IMR-90 (cell line): Measurements from ENCODE around the gene CDKN2A. TPM values are rescaled to one million over a fixed set of nuclear protein-coding genes. Genes with fewer than 3 reads are reported as not detected.

Experiments
- ATAC-seq: fragments of 200-7000 bp; cut with Tn5 transposase; 2 replicates; pipeline ENCODE4 v1.9.1; 2020; ENCODE audit warnings: low read depth, mild to moderate bottlenecking, moderate library complexity
- BruUV-seq: library from RNA; stranded (reverse); fragments of 400-500 nt; replicated peaks from 2 replicates; lab custom pipeline; 2021; lab: Mats Ljungman, UMichigan
- CTCF ChIA-PET: fragments of 300-600 bp; formaldehyde crosslinking; extraction: SDS; loops from one replicate; lab custom pipeline; 2021; ENCODE audit warnings: antibody characterized with exemption; lab: Yijun Ruan, JAX
- POLR2A ChIA-PET: fragments of 300-600 bp; sonication (Branson Sonifier 250); formaldehyde crosslinking; loops from one replicate; lab custom pipeline; 2022; ENCODE audit warnings: antibody characterized with exemption; ENCODE audit not compliant: unreplicated experiment; lab: Charles Lee
- DNase-seq: peaks from one replicate; pipeline ENCODE4 v3.0.0; 2013
- H2AFZ ChIP-seq: replicated peaks from 2 replicates; pipeline ENCODE3; 2013; ENCODE audit warnings: low read length, mild to moderate bottlenecking; ENCODE audit not compliant: poor library complexity
- H2AK5ac ChIP-seq: 2 replicates; pipeline ENCODE4 v1.6.1; 2013; ENCODE audit warnings: low read depth, low read length, inconsistent platforms
- H2AK9ac ChIP-seq: replicated peaks from 2 replicates; pipeline ENCODE3; 2013; ENCODE audit warnings: mild to moderate bottlenecking, low read depth, low read length, moderate library complexity; ENCODE audit not compliant: poor library complexity
- H2BK120ac ChIP-seq: 2 replicates; pipeline ENCODE4 v1.6.1; 2013; ENCODE audit warnings: low read depth, low read length, inconsistent platforms
- H2BK15ac ChIP-seq: 3 replicates; pipeline ENCODE4 v1.6.1; 2013; ENCODE audit warnings: low read depth, low read length, inconsistent platforms
- H2BK20ac ChIP-seq: 2 replicates; pipeline ENCODE4 v1.6.1; 2013; ENCODE audit warnings: low read depth, mild to moderate bottlenecking, inconsistent platforms, low read length, moderate library complexity
- H2BK5ac ChIP-seq: 2 replicates; pipeline ENCODE4 v1.6.1; 2013; ENCODE audit warnings: mild to moderate bottlenecking, low read depth, low read length, inconsistent platforms; ENCODE audit not compliant: poor library complexity, severe bottlenecking
- H3K14ac ChIP-seq: replicated peaks from 2 replicates; pipeline ENCODE4 v1.6.1; 2013; ENCODE audit warnings: low read depth, low read length, inconsistent platforms
- H3K18ac ChIP-seq: 2 replicates; pipeline ENCODE4 v1.6.1; 2013; ENCODE audit warnings: low read depth, low read length, control low read depth
- H3K23ac ChIP-seq: 2 replicates; pipeline ENCODE4 v1.6.1; 2013; ENCODE audit warnings: low read depth, low read length, inconsistent platforms
- H3K27ac ChIP-seq: 2 replicates; pipeline ENCODE4 v1.5.1; 2013; ENCODE audit warnings: mild to moderate bottlenecking, control low read depth, low read length; ENCODE audit not compliant: insufficient read depth
- H3K27me3 ChIP-seq: 2 replicates; pipeline ENCODE4 v1.6.1; 2013; ENCODE audit warnings: low read length; ENCODE audit not compliant: control insufficient read depth, insufficient read depth
- H3K36me3 ChIP-seq: 2 replicates; pipeline ENCODE4 v1.6.1; 2013; ENCODE audit warnings: low read length, mixed read lengths; ENCODE audit not compliant: control insufficient read depth, insufficient read depth
- H3K4ac ChIP-seq: 2 replicates; pipeline ENCODE4 v1.6.1; 2013; ENCODE audit warnings: low read depth, low read length, inconsistent platforms
- H3K4me1 ChIP-seq: 2 replicates; pipeline ENCODE4 v1.6.1; 2013; ENCODE audit warnings: low read length, mixed read lengths; ENCODE audit not compliant: control insufficient read depth, insufficient read depth
- H3K4me2 ChIP-seq: 2 replicates; pipeline ENCODE4 v1.6.1; 2013; ENCODE audit warnings: low read depth, mild to moderate bottlenecking, control low read depth, low read length, moderate library complexity
- H3K4me3 ChIP-seq: 2 replicates; pipeline ENCODE4 v1.5.1; 2013; ENCODE audit warnings: low read depth, mild to moderate bottlenecking, control low read depth, low read length, moderate library complexity; ENCODE audit not compliant: insufficient read depth
- H3K56ac ChIP-seq: 2 replicates; pipeline ENCODE4 v1.6.1; 2013; ENCODE audit warnings: low read length, inconsistent platforms; ENCODE audit not compliant: insufficient read depth; ENCODE audit errors: extremely low read depth
- H3K79me1 ChIP-seq, 2 experiments: 2 replicates each; pipeline ENCODE4 v1.6.1; 2013; ENCODE audit warnings: low read length in 2 of 2, inconsistent platforms in 1 of 2, low read depth in 1 of 2
- H3K9ac ChIP-seq: 2 replicates; pipeline ENCODE4 v1.6.1; 2013; ENCODE audit warnings: low read depth, low read length, control low read depth
- H3K9me1 ChIP-seq: 2 replicates; pipeline ENCODE4 v1.6.1; 2013; ENCODE audit warnings: low read length, inconsistent platforms; ENCODE audit not compliant: insufficient read depth
- H3K9me3 ChIP-seq: 2 replicates; pipeline ENCODE4 v1.6.1; 2013; ENCODE audit warnings: low read length; ENCODE audit not compliant: control insufficient read depth, insufficient read depth
- H4K20me1 ChIP-seq: 2 replicates; pipeline ENCODE4 v1.6.1; 2013; ENCODE audit warnings: low read length, inconsistent platforms; ENCODE audit not compliant: insufficient read depth
- H4K5ac ChIP-seq: 2 replicates; pipeline ENCODE4 v1.6.1; 2013; ENCODE audit warnings: mild to moderate bottlenecking, low read depth, low read length, control low read depth
- H4K8ac ChIP-seq, 2 experiments: 2 replicates each; pipeline ENCODE4 v1.6.1; 2013; ENCODE audit warnings: low read depth in 2 of 2, low read length in 2 of 2, control low read depth in 1 of 2, inconsistent platforms in 1 of 2
- H4K91ac ChIP-seq: 2 replicates; pipeline ENCODE4 v1.6.1; 2013; ENCODE audit warnings: low read depth, low read length, inconsistent platforms; ENCODE audit not compliant: insufficient read depth
- BHLHE40 ChIP-seq: fragments of 150-350 bp; IDR thresholded peaks from 2 replicates; pipeline ENCODE4 v1.6.1; 2016; ENCODE audit warnings: mild to moderate bottlenecking, low read depth, low read length
- CEBPB ChIP-seq: IDR thresholded peaks from 2 replicates; pipeline ENCODE4 v1.6.1; 2012; ENCODE audit warnings: low read depth, low read length, improper control_type of control experiment
- CHD1 ChIP-seq: IDR thresholded peaks from 2 replicates; pipeline ENCODE4 v1.6.1; 2012; ENCODE audit warnings: low read depth, low read length, improper control_type of control experiment
- CTCF ChIP-seq: conservative IDR thresholded peaks from 2 replicates; pipeline ENCODE4 v1.5.1; 2012; ENCODE audit warnings: mild to moderate bottlenecking, low read depth, low read length, improper control_type of control experiment
- ELK1 ChIP-seq: fragments of 150-350 bp; IDR thresholded peaks from 2 replicates; pipeline ENCODE4 v1.6.1; 2016; ENCODE audit warnings: low read depth, mild to moderate bottlenecking, low read length, moderate library complexity, borderline replicate concordance
- FOS ChIP-seq: fragments of 150-350 bp; IDR thresholded peaks from 2 replicates; pipeline ENCODE4 v1.6.1; 2016; ENCODE audit warnings: low read depth, low read length
- MAFK ChIP-seq: IDR thresholded peaks from 2 replicates; pipeline ENCODE4 v1.6.1; 2012; ENCODE audit warnings: low read depth, low read length, improper control_type of control experiment
- MAZ ChIP-seq: IDR thresholded peaks from 2 replicates; pipeline ENCODE4 v1.6.1; 2012; ENCODE audit warnings: low read depth, mild to moderate bottlenecking, low read length, improper control_type of control experiment, moderate library complexity, borderline replicate concordance
- MXI1 ChIP-seq: IDR thresholded peaks from 2 replicates; pipeline ENCODE4 v1.6.1; 2012; ENCODE audit warnings: low read depth, mild to moderate bottlenecking, low read length, moderate library complexity, borderline replicate concordance
- NFE2L2 ChIP-seq: fragments of 150-350 bp; IDR thresholded peaks from 2 replicates; pipeline ENCODE4 v1.6.1; 2016; ENCODE audit warnings: low read depth, mild to moderate bottlenecking, low read length
- RAD21 ChIP-seq: IDR thresholded peaks from 2 replicates; pipeline ENCODE4 v1.6.1; 2012; ENCODE audit warnings: low read length, improper control_type of control experiment
- USF2 ChIP-seq: fragments of 150-350 bp; IDR thresholded peaks from 2 replicates; pipeline ENCODE4 v1.6.1; 2017; ENCODE audit warnings: mild to moderate bottlenecking, antibody characterized with exemption, low read length, low read depth
- dilution Hi-C: fragments of 300-500 bp; cut with HindIII; formaldehyde crosslinking; loops from one replicate; pipeline ENCODE4 v1.14.3; 2018; ENCODE audit warnings: low sequenced_read_pairs; ENCODE audit not compliant: unreplicated experiment
- in situ Hi-C: fragments of 300-500 bp; cut with MboI; formaldehyde crosslinking; loops from 3 replicates; pipeline ENCODE4 v1.14.3; 2019; ENCODE audit warnings: low sequenced_read_pairs, inconsistent platforms, mixed read lengths
- intact Hi-C: fragments of 100-400 bp; cut with micrococcal nuclease; formaldehyde crosslinking; loops from 2 replicates; pipeline ENCODE4 v1.10.0; 2022
- polyA plus RNA-seq, 3 experiments: library from polyadenylated mRNA; depleted of rRNA; stranded (reverse); fragments of >200 nt; gene quantifications; 2 replicates each; pipeline ENCODE4 v1.2.3, GENCODE V29; 2012; ENCODE audit warnings: low replicate concordance in 1 of 3
- total RNA-seq: library from RNA; depleted of rRNA; stranded (reverse); fragments of >200 nt; gene quantifications from 2 replicates; pipeline ENCODE4 v1.2.3, GENCODE V29; 2012

Gene CDKN2A
- total and polyA plus RNA-seq, 2 of the 4 experiments (the other 2 are of a cell fraction) = 11.3 to 75.3 TPM

- no peak overlapping the region for H4K8ac ChIP-seq
- CTCF ChIA-PET = no interaction called here
- no peak overlapping the region for H3K14ac ChIP-seq
- peaks cover 3% of the 10 kb centered on the region; the same call in 1 of the 2 replicates for H3K4me1 ChIP-seq
- H2BK20ac ChIP-seq = no peak overlapping the region
- no peak overlapping the region for H3K4me2 ChIP-seq
- no peak overlapping the region for H4K91ac ChIP-seq
- no peak overlapping the region for H2AFZ ChIP-seq
- no peak overlapping the region for H3K56ac ChIP-seq
- POLR2A ChIA-PET = no interaction called here
- in situ Hi-C loops = no loop called here
- no peak overlapping the region for H3K27ac ChIP-seq
- H3K23ac ChIP-seq = no peak overlapping the region
- no peak overlapping the region for H2AK5ac ChIP-seq
- H3K9me3 ChIP-seq = no peaks in the 10 kb centered on the region
- H4K5ac ChIP-seq = no peak overlapping the region
- H3K79me1 ChIP-seq = 0 out of 4 replicates have a peak, but pooled peaks cover 0 to 4% of the 10 kb centered on the region in 2 experiments
- H3K27me3 ChIP-seq = no peaks in the 10 kb centered on the region
- no peak for DNase-seq
- H2BK120ac ChIP-seq = no peak overlapping the region
- 0 out of 2 replicates have a peak, but pooled peaks cover 1% of the 10 kb centered on the region for H3K36me3 ChIP-seq
- H3K9ac ChIP-seq = no peak overlapping the region
- no peak for ATAC-seq
- no peak overlapping the region for H3K4me3 ChIP-seq
- H3K18ac ChIP-seq = no peak overlapping the region
- H3K4ac ChIP-seq = no peak overlapping the region
- no peak overlapping the region for H2AK9ac ChIP-seq
- H2BK15ac ChIP-seq = no peak overlapping the region
- dilution Hi-C loops = no loop called here
- no peaks in the 10 kb centered on the region for H4K20me1 ChIP-seq
- TF ChIP-seq NFE2L2 = no peak
- no peak for TF ChIP-seq CHD1
- no peak for TF ChIP-seq BHLHE40
- no peak for TF ChIP-seq CTCF
- no peak for TF ChIP-seq MAFK
- no peak for TF ChIP-seq CEBPB
- no peak for TF ChIP-seq RAD21
- no peak for TF ChIP-seq MXI1
- no peak for TF ChIP-seq FOS
- no peak for TF ChIP-seq ELK1
- TF ChIP-seq MAZ = no peak
- TF ChIP-seq USF2 = no peak
- H3K9me1 ChIP-seq = peaks cover 2% of the 10 kb centered on the region
- H2BK5ac ChIP-seq = no peak overlapping the region
- intact Hi-C loops = no loop called here
- no TSS peak for BruUV-seq
Measured at GRCh38 chr9:22028394-22028793, 34.2 kb upstream of the CDKN2A start.
